Muscle layer of duodenum (tissue), 2 donors: ENCODE measurements around the gene TPCN2.

Experiments used
- H3K27ac ChIP-seq: one replicate; pipeline ENCODE4 v1.7.0; 2013; ENCODE audit warnings: mild to moderate bottlenecking, low read length
- H3K27me3 ChIP-seq: one replicate; pipeline ENCODE4 v1.7.0; 2013; ENCODE audit warnings: low read depth, mild to moderate bottlenecking, control low read depth, low read length
- H3K36me3 ChIP-seq, 2 donors: one replicate each; pipeline ENCODE4 v1.7.0; 2013; ENCODE audit warnings: low read length in 2 of 2, control low read depth in 1 of 2, mild to moderate bottlenecking in 1 of 2; ENCODE audit not compliant: insufficient read depth in 2 of 2, control insufficient read depth in 1 of 2
- H3K4me1 ChIP-seq, 2 donors: one replicate each; pipeline ENCODE4 v1.7.0; 2013; ENCODE audit warnings: low read length in 2 of 2, mild to moderate bottlenecking in 2 of 2, control low read depth in 1 of 2, moderate library complexity in 1 of 2; ENCODE audit not compliant: insufficient read depth in 2 of 2, control insufficient read depth in 1 of 2
- H3K4me3 ChIP-seq, 2 donors: one replicate each; pipeline ENCODE4 v1.7.0; 2013; ENCODE audit warnings: low read length in 2 of 2, low read depth in 1 of 2, mild to moderate bottlenecking in 1 of 2
- H3K9me3 ChIP-seq, 2 donors: one replicate each; pipeline ENCODE4 v1.7.0; 2013; ENCODE audit warnings: low read length in 2 of 2, control low read depth in 1 of 2, mild to moderate bottlenecking in 1 of 2; ENCODE audit not compliant: control insufficient read depth in 1 of 2
- donor health status: healthy.

Gene TPCN2

GRCh38 chr11:69032833-69033232 is 15.9 kb upstream of the TPCN2 start:
- H3K27me3 ChIP-seq = no peaks in the 10 kb centered on the region
- H3K36me3 ChIP-seq = no peaks in the 10 kb centered on the region
- no peaks in the 10 kb centered on the region for H3K9me3 ChIP-seq
- H3K4me1 ChIP-seq = peaks cover 0 to 16% of the 10 kb centered on the region in 2 donors
- no peak overlapping the region for H3K27ac ChIP-seq
- no peak overlapping the region for H3K4me3 ChIP-seq

- Histone ChIP-seq H3K9me3 (no peaks in the 10 kb centered on the region), H3K4me1 (peaks cover 0 to 16% of the 10 kb centered on the region in 2 donors), H3K36me3 (no peaks in the 10 kb centered on the region), H3K4me3 (no peak overlapping the region), H3K27me3 (no peaks in the 10 kb centered on the region), H3K27ac (no peak overlapping the region)
Measured at GRCh38 chr11:69033431-69033830, 15.3 kb upstream of the TPCN2 start.

GRCh38 chr11:69034123-69034867 is 14.4 kb upstream of the TPCN2 start:
- Histone ChIP-seq H3K27ac (no peak overlapping the region), H3K9me3 (no peaks in the 10 kb centered on the region), H3K27me3 (no peaks in the 10 kb centered on the region), H3K4me3 (no peak overlapping the region), H3K36me3 (no peaks in the 10 kb centered on the region), H3K4me1 (peaks cover 0 to 16% of the 10 kb centered on the region in 2 donors)

GRCh38 chr11:69035150-69035945 is 13.4 kb upstream of the TPCN2 start:
- no peaks in the 10 kb centered on the region for H3K36me3 ChIP-seq
- H3K27me3 ChIP-seq = no peaks in the 10 kb centered on the region
- H3K27ac ChIP-seq = no peak overlapping the region
- H3K4me1 ChIP-seq = peaks cover 0 to 16% of the 10 kb centered on the region in 2 donors
- H3K9me3 ChIP-seq = no peaks in the 10 kb centered on the region
- no peak overlapping the region for H3K4me3 ChIP-seq

GRCh38 chr11:69035946-69036340 is 12.8 kb upstream of the TPCN2 start:
- Histone ChIP-seq H3K9me3 (no peaks in the 10 kb centered on the region), H3K27ac (no peak overlapping the region), H3K36me3 (no peaks in the 10 kb centered on the region), H3K27me3 (no peaks in the 10 kb centered on the region), H3K4me3 (no peak overlapping the region), H3K4me1 (peaks cover 0 to 16% of the 10 kb centered on the region in 2 donors)

GRCh38 chr11:69037074-69037473 is 11.7 kb upstream of the TPCN2 start:
- no peaks in the 10 kb centered on the region for H3K9me3 ChIP-seq
- no peak overlapping the region for H3K27ac ChIP-seq
- H3K4me1 ChIP-seq = peaks cover 0 to 16% of the 10 kb centered on the region in 2 donors

GRCh38 chr11:69037544-69037943 is 11.2 kb upstream of the TPCN2 start:
- no peaks in the 10 kb centered on the region for H3K36me3 ChIP-seq
- no peaks in the 10 kb centered on the region for H3K27me3 ChIP-seq
- H3K4me3 ChIP-seq = no peak overlapping the region
- H3K9me3 ChIP-seq = no peaks in the 10 kb centered on the region
- peaks cover 0 to 16% of the 10 kb centered on the region in 2 donors for H3K4me1 ChIP-seq
- H3K27ac ChIP-seq = no peak overlapping the region

More at GRCh38 chr11:69037074-69037473, 11.7 kb upstream of the TPCN2 start:
- H3K36me3 ChIP-seq = no peaks in the 10 kb centered on the region
- no peaks in the 10 kb centered on the region for H3K27me3 ChIP-seq
- no peak overlapping the region for H3K4me3 ChIP-seq

GRCh38 chr11:69039501-69039900 is 9.2 kb upstream of the TPCN2 start:
- H3K4me1 ChIP-seq = peaks cover 0 to 16% of the 10 kb centered on the region in 2 donors
- H3K27ac ChIP-seq = no peak overlapping the region
- no peak overlapping the region for H3K4me3 ChIP-seq
- H3K27me3 ChIP-seq = no peaks in the 10 kb centered on the region
- H3K36me3 ChIP-seq = no peaks in the 10 kb centered on the region
- H3K9me3 ChIP-seq = no peaks in the 10 kb centered on the region

GRCh38 chr11:69040051-69040450 is 8.7 kb upstream of the TPCN2 start:
- no peaks in the 10 kb centered on the region for H3K9me3 ChIP-seq
- no peak overlapping the region for H3K27ac ChIP-seq
- no peaks in the 10 kb centered on the region for H3K27me3 ChIP-seq
- H3K4me1 ChIP-seq = peaks cover 0 to 15% of the 10 kb centered on the region in 2 donors
- no peaks in the 10 kb centered on the region for H3K36me3 ChIP-seq
- H3K4me3 ChIP-seq = no peak overlapping the region

GRCh38 chr11:69040581-69041260 is 8.0 kb upstream of the TPCN2 start:
- no peak overlapping the region for H3K4me3 ChIP-seq
- H3K27me3 ChIP-seq = no peaks in the 10 kb centered on the region
- no peaks in the 10 kb centered on the region for H3K36me3 ChIP-seq
- H3K4me1 ChIP-seq = peaks cover 0 to 9% of the 10 kb centered on the region in 2 donors
- H3K9me3 ChIP-seq = no peaks in the 10 kb centered on the region
- H3K27ac ChIP-seq = no peak overlapping the region

GRCh38 chr11:69041516-69041915 is 7.2 kb upstream of the TPCN2 start:
- H3K9me3 ChIP-seq = no peaks in the 10 kb centered on the region
- H3K27me3 ChIP-seq = no peaks in the 10 kb centered on the region
- H3K4me3 ChIP-seq = no peak overlapping the region
- peaks cover 0 to under 1% of the 10 kb centered on the region in 2 donors for H3K4me1 ChIP-seq
- no peak overlapping the region for H3K27ac ChIP-seq
- no peaks in the 10 kb centered on the region for H3K36me3 ChIP-seq
